Measurements from ENCODE around the gene LFNG. TPM values are rescaled to one million over a fixed set of nuclear protein-coding genes. Genes with fewer than 3 reads are reported as not detected.
A peak's percentile ranks its signal among the peaks of the same experiment; 100 is the strongest.

Gene LFNG
- total and polyA plus RNA-seq, 2 donors from 2014 or later = 5.0 to 18.4 TPM

DNA sequence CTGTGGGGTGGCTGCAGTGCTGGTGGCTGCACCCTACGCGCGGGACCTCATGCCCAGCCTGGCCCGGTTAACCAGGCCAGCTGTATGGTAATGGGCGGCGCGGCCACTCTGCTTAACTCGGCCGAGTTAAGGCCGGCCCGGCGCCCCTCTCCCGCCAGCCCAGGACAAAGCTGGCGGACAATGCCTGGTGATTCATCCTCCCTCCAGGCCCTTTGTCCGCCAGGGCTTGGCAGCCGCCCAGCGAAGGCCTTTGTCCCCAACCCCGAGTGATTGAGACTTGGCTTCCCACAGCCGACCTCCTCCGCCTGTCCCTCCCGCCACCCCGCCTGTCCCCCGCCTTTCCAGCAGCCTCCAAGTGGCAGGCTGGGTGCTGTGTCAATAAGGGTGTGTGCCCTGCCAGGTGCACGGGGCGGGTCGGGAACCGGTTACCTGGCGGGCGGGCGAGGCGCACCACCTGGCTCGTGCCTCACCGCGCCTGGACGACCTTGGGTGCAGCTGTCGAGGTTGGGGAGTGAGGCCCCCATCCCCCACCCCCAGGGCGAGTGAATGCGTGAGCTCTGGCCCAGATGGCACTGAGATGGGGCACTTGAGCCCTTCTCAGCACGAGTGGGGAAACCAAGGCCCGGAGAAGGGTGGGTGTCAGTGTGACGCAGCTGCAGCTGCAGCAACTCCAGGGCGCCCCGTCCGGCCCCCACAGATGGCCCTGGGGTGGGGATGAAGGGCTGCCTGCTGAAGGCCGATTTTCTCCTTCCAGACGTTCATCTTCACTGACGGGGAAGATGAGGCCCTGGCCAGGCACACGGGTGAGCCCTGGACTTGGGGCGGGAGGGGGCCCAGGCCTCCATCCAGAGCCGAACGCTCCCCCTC is 4.6 kb downstream of the LFNG start:
- H3K4me3 ChIP-seq (ENCODE audit: low read length in 3 of 3) = no peak overlapping the region
- DNase-seq = peak; percentile 58 to 96 (median 75)
- no peaks in the 10 kb centered on the region for H3K9me3 ChIP-seq (ENCODE audit: control insufficient read depth in 2 of 3, insufficient read depth in 1 of 3, low read length in 3 of 3)
- peaks cover 0 to 24% (median 0%) of the 10 kb centered on the region in 3 donors for H3K4me1 ChIP-seq (ENCODE audit: control insufficient read depth in 2 of 3, insufficient read depth in 2 of 3, low read depth in 1 of 3, low read length in 3 of 3)
- peak overlapping the region in 1 of 2 donors; percentile 32 for H3K27ac ChIP-seq (ENCODE audit: low read depth in 2 of 2, low read length in 2 of 2)
- no peaks in the 10 kb centered on the region for H3K27me3 ChIP-seq (ENCODE audit: control insufficient read depth, insufficient read depth, low read length)
- peaks cover 0 to 4% (median 0%) of the 10 kb centered on the region in 3 donors for H3K36me3 ChIP-seq (ENCODE audit: control insufficient read depth in 2 of 3, insufficient read depth in 3 of 3, low read length in 3 of 3)
- H3K9ac ChIP-seq (ENCODE audit: low read length in 3 of 3) = no peak overlapping the region
- FAIRE-seq = no peak
- intact Hi-C loops (cut with DNase I) = no loop called here
- TF ChIP-seq, protein P1, sequence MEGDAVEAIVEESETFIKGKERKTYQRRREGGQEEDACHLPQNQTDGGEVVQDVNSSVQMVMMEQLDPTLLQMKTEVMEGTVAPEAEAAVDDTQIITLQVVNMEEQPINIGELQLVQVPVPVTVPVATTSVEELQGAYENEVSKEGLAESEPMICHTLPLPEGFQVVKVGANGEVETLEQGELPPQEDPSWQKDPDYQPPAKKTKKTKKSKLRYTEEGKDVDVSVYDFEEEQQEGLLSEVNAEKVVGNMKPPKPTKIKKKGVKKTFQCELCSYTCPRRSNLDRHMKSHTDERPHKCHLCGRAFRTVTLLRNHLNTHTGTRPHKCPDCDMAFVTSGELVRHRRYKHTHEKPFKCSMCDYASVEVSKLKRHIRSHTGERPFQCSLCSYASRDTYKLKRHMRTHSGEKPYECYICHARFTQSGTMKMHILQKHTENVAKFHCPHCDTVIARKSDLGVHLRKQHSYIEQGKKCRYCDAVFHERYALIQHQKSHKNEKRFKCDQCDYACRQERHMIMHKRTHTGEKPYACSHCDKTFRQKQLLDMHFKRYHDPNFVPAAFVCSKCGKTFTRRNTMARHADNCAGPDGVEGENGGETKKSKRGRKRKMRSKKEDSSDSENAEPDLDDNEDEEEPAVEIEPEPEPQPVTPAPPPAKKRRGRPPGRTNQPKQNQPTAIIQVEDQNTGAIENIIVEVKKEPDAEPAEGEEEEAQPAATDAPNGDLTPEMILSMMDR (IDR thresholded peaks at IDR 0.05; ENCODE audit: borderline replicate concordance, extremely low read depth, insufficient read depth) = no peak

DNA sequence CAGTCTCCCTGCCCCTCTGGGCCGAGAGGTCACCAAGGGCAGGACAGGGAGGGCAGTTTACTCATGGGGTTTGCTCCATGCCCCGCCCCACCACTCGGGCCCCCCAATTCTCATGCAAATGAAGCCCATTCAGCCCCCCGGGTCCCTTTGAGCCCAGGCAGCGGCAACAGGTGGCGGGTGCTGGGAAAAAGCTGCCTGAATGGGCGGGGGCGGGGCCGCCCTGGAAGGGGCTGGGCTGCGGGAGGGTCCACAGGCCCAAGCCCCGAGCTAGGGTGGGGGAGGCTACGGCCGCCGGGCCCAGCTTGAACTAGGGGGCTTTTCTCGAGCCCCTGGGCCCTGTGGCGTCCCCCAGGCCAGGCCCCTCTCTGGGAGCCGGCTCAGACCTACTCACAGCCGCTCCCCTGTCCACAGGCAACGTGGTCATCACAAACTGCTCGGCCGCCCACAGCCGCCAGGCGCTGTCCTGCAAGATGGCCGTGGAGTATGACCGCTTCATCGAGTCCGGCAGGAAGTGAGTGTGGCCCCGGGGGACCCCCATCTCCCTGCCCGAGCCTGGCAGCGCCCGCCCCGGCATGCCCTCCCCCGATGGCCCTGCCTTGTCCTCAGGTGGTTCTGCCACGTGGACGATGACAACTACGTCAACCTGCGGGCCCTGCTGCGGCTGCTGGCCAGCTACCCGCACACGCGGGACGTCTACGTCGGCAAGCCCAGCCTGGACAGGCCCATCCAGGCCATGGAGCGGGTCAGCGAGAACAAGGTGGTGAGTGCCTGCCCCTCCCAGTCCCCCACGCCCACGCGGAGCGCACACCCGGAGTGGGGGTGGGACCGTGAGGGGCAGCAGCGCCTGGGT is 5.5 kb downstream of the LFNG start:
- Histone ChIP-seq H3K36me3 (ENCODE audit: control insufficient read depth in 2 of 3, insufficient read depth in 3 of 3, low read length in 3 of 3) (peaks cover 0 to 4% (median 0%) of the 10 kb centered on the region in 3 donors), H3K9me3 (ENCODE audit: control insufficient read depth in 2 of 3, insufficient read depth in 1 of 3, low read length in 3 of 3) (no peaks in the 10 kb centered on the region), H3K27ac (ENCODE audit: low read depth in 2 of 2, low read length in 2 of 2) (no peak overlapping the region), H3K9ac (ENCODE audit: low read length in 3 of 3) (no peak overlapping the region), H3K4me3 (ENCODE audit: low read length in 3 of 3) (no peak overlapping the region), H3K4me1 (ENCODE audit: control insufficient read depth in 2 of 3, insufficient read depth in 2 of 3, low read depth in 1 of 3, low read length in 3 of 3) (peaks cover 0 to 23% (median 0%) of the 10 kb centered on the region in 3 donors), H3K27me3 (ENCODE audit: control insufficient read depth, insufficient read depth, low read length) (no peaks in the 10 kb centered on the region)
- intact Hi-C loops (cut with DNase I) = no loop called here
- TF ChIP-seq, protein P1 (IDR thresholded peaks at IDR 0.05; ENCODE audit: borderline replicate concordance, extremely low read depth, insufficient read depth) = no peak
- peak in 2 of 5 donors; percentile 79 to 80 for DNase-seq
- FAIRE-seq = no peak

DNA sequence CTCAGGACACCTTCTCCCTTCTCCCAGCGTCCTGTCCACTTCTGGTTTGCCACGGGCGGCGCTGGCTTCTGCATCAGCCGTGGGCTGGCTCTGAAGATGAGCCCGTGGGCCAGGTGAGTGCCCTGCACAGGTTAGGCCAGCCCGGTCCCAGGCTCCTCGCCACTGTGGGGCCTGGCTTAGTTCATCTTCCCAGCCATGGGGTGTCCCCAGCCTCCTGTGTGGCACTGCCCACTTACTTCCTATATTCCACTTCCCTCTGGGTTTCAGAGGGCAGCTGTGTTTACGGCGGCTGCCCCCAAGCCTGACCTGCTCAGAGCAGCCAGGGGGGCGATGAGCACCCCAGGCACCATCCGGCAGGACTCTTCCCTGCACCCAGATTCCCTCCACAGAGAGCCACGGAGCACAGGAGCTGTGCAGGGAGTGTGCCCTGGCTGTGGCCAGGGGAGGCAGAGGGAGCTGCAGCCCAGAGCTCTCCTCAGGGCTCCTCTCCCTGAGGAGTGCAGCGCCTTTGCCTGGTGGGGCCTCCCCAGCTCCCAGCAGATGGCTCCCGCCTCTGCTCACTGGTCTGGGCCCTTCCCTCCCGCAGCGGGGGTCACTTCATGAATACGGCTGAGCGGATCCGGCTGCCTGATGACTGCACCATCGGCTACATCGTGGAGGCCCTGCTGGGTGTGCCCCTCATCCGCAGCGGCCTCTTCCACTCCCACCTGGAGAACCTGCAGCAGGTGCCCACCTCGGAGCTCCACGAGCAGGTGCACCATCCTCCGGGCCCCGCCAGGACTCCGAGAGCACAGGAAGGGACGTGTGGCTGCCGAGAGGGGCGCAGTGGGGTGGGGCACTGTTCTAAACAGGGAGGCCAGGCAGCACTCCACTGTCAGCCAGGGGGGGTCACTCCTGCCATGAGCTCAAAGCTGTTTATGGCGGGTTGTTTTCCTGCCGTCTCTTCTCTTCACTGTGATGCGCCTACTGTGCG is 6.4 kb downstream of the LFNG start:
- H3K27ac ChIP-seq (ENCODE audit: low read depth in 2 of 2, low read length in 2 of 2) = no peak overlapping the region
- peak in 2 of 5 donors; percentile 68 for DNase-seq
- no peak overlapping the region for H3K4me3 ChIP-seq (ENCODE audit: low read length in 3 of 3)

More for the DNA sequence above, 6.4 kb downstream of the LFNG start:
- H3K9ac ChIP-seq (ENCODE audit: low read length in 3 of 3) = no peak overlapping the region
- H3K36me3 ChIP-seq (ENCODE audit: control insufficient read depth in 2 of 3, insufficient read depth in 3 of 3, low read length in 3 of 3) = peaks cover 0 to 4% (median 0%) of the 10 kb centered on the region in 3 donors
- peaks cover 0 to 21% (median 0%) of the 10 kb centered on the region in 3 donors for H3K4me1 ChIP-seq (ENCODE audit: control insufficient read depth in 2 of 3, insufficient read depth in 2 of 3, low read depth in 1 of 3, low read length in 3 of 3)
- intact Hi-C loops (cut with DNase I) = no loop called here
- no peak for FAIRE-seq
- no peaks in the 10 kb centered on the region for H3K27me3 ChIP-seq (ENCODE audit: control insufficient read depth, insufficient read depth, low read length)
- no peaks in the 10 kb centered on the region for H3K9me3 ChIP-seq (ENCODE audit: control insufficient read depth in 2 of 3, insufficient read depth in 1 of 3, low read length in 3 of 3)
- TF ChIP-seq, protein P1 (IDR thresholded peaks at IDR 0.05; ENCODE audit: borderline replicate concordance, extremely low read depth, insufficient read depth) = no peak

All from kidney (tissue), 14 donors.